Measurements from ENCODE around the gene RAB3IL1. TPM values are rescaled to one million over a fixed set of nuclear protein-coding genes. Genes with fewer than 3 reads are reported as not detected.

RAB3IL1 gene
- total RNA-seq, 4 donors from 2014 or later = 14.0 to 31.5 (median 14.2) TPM

- peaks cover 0 to 11% (median 0%) of the 10 kb centered on the region in 4 donors for H3K36me3 ChIP-seq
- 50% methylated on average over 4 of the region's 12 CpGs for WGBS
- TF ChIP-seq EP300 (IDR thresholded peaks at IDR 0.05) (no peak), POLR2AphosphoS5 (IDR thresholded peaks at IDR 0.05) (no peak), CTCF (IDR thresholded peaks at IDR 0.05) (no peak), POLR2A (IDR thresholded peaks at IDR 0.05; ENCODE audit: low read depth) (no peak)
- intact Hi-C loops (cut with DNase I) = loop anchor here (5.0 kb wide), 1 partner anchor 75 kb away; the partner anchor contains the start of gene FTH1
- peak overlapping the region; percentile 84 to 93 (median 88) for H3K4me3 ChIP-seq
- H3K4me1 ChIP-seq = peaks cover 35 to 49% (median 45%) of the 10 kb centered on the region in 4 donors
- no peaks in the 10 kb centered on the region for H3K9me3 ChIP-seq
- no peak for DNase-seq (ENCODE audit: extremely low spot score)
- no peaks in the 10 kb centered on the region for H3K27me3 ChIP-seq
- H3K27ac ChIP-seq (replicated peaks in 1 of 4) = peak overlapping the region; percentile 88 to 96 (median 94)
Measured at GRCh38 chr11:61892085-61892370, 25.3 kb downstream of the RAB3IL1 start.

GRCh38 chr11:61891331-61892084, 25.9 kb downstream of the RAB3IL1 start, which contains the start of gene FADS3:
TSS of gene FADS3 (minus strand) at chr11:61891545. CDS start at chr11:61891381, 164 bp downstream.
- 0% methylated on average over 27 of the region's 96 CpGs for WGBS
- Histone ChIP-seq H3K9me3 (no peaks in the 10 kb centered on the region), H3K27me3 (no peaks in the 10 kb centered on the region), H3K4me3 (peak within 1 kb of the TSS; percentile 84 to 93 (median 88)), H3K4me1 (peaks cover 39 to 52% (median 49%) of the 10 kb centered on the region in 4 donors), H3K36me3 (peaks cover 0 to 6% (median 0%) of the 10 kb centered on the region in 4 donors), H3K27ac (replicated peaks in 1 of 4) (peak within 1 kb of the TSS; percentile 88 to 96 (median 94))
- peak; percentile 95 for DNase-seq (ENCODE audit: extremely low spot score)
- intact Hi-C loops (cut with DNase I) = loop anchor here (5.0 kb wide), 1 partner anchor 76 kb away; the partner anchor contains the start of gene FTH1
- TF ChIP-seq EP300 (IDR thresholded peaks at IDR 0.05) (no peak), POLR2AphosphoS5 (IDR thresholded peaks at IDR 0.05) (peak; percentile 57 to 75), POLR2A (IDR thresholded peaks at IDR 0.05; ENCODE audit: low read depth) (peak; percentile 28), CTCF (IDR thresholded peaks at IDR 0.05) (no peak)

GRCh38 chr11:61890529-61891330, 26.6 kb downstream of the RAB3IL1 start:
- Histone ChIP-seq H3K9me3 (no peaks in the 10 kb centered on the region), H3K27ac (replicated peaks in 1 of 4) (peak overlapping the region; percentile 88 to 96 (median 94)), H3K4me3 (peak overlapping the region; percentile 84 to 93 (median 88)), H3K27me3 (no peaks in the 10 kb centered on the region), H3K36me3 (peaks cover 0 to 4% (median 0%) of the 10 kb centered on the region in 4 donors), H3K4me1 (peaks cover 39 to 60% (median 53%) of the 10 kb centered on the region in 4 donors)
- DNase-seq (ENCODE audit: extremely low spot score) = no peak
- no CpG with 5 or more reads among the region's 38 CpGs for WGBS
- intact Hi-C loops (cut with DNase I) = loop anchor here (5.0 kb wide), 1 partner anchor 77 kb away; the partner anchor contains the start of gene FTH1
- TF ChIP-seq EP300 (IDR thresholded peaks at IDR 0.05) (no peak), POLR2AphosphoS5 (IDR thresholded peaks at IDR 0.05) (peak in 1 of 2 donors; percentile 25)

- DNase-seq (ENCODE audit: extremely low spot score) = no peak
- peak overlapping the region; percentile 88 to 96 (median 94) for H3K27ac ChIP-seq (replicated peaks in 1 of 4)
- peak overlapping the region; percentile 84 to 93 (median 88) for H3K4me3 ChIP-seq
- intact Hi-C loops (cut with DNase I) = loop anchor here (5.0 kb wide), 1 partner anchor 77 kb away; the partner anchor contains the start of gene FTH1
- H3K4me1 ChIP-seq = peaks cover 46 to 66% (median 54%) of the 10 kb centered on the region in 4 donors
- no peaks in the 10 kb centered on the region for H3K36me3 ChIP-seq
- WGBS = 93% methylated on average over 10 of the region's 10 CpGs
- H3K9me3 ChIP-seq = no peaks in the 10 kb centered on the region
- no peaks in the 10 kb centered on the region for H3K27me3 ChIP-seq
- TF ChIP-seq CTCF (IDR thresholded peaks at IDR 0.05) = no peak
- TF ChIP-seq POLR2AphosphoS5 (IDR thresholded peaks at IDR 0.05) = no peak
- no peak for TF ChIP-seq EP300 (IDR thresholded peaks at IDR 0.05)
- TF ChIP-seq POLR2A (IDR thresholded peaks at IDR 0.05; ENCODE audit: low read depth) = no peak
Measured at GRCh38 chr11:61889831-61890230, 27.5 kb downstream of the RAB3IL1 start.
